ENCODE measurements around the gene SSRP1.

DNA sequence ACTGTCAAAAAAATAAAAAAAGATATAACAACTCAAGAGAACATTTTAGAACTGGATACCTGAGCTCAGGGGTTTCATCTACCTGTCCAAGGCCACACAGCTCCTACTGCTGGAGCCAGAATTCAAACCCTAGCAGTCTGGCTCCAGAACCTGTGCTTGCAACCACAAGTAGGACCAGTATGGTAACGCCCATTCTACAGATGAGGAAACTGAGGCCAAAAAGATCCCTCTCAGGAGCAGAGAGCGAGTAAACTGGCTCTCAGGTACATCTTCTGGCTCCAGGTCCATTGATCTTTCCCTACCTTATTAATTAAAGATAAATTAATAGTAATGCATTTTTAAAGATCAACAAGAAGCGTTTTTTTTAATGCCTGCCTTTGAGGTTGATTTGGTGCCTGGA, 21.6 kb upstream of the SSRP1 start:
- no peak for TF ChIP-seq SUZ12 (IDR thresholded peaks at IDR 0.05; ENCODE audit: extremely low read depth, insufficient read depth, insufficient read length)
- no peak for TF ChIP-seq YY1 (IDR thresholded peaks at IDR 0.05; ENCODE audit: insufficient read depth, insufficient read length)
- TF ChIP-seq ZNF274 (IDR thresholded peaks at IDR 0.05; ENCODE audit: low read depth, low read length): no peak
